Lower leg skin (tissue), 4 donors: ENCODE measurements around the gene SECISBP2. TPM values are rescaled to one million over a fixed set of nuclear protein-coding genes. Genes with fewer than 3 reads are reported as not detected.

Experiments used
- DNase-seq, 2 donors: peaks; one replicate each; pipeline ENCODE4 v3.0.0-alpha.2; 2019; ENCODE audit warnings: low spot score in 2 of 2
- H3K4me3 ChIP-seq: fragments of 200-600 bp; sonication (generic); 2 replicates; pipeline ENCODE4 v1.5.1; 2017; ENCODE audit warnings: mild to moderate bottlenecking, low read depth; ENCODE audit not compliant: poor library complexity, severe bottlenecking
- POLR2A ChIP-seq, 2 donors: fragments of 450-650 bp; IDR thresholded peaks; one replicate each; pipeline ENCODE4 v1.6.1; 2016 to 2017; ENCODE audit warnings: antibody characterized with exemption in 2 of 2, mild to moderate bottlenecking in 1 of 2, moderate library complexity in 1 of 2
- WGBS, 2 donors: methylation state at CpG; one replicate each; pipeline ENCODE4 v1.1.5; 2018; 5-methylcytosine and 5-hydroxymethylcytosine counted together
- intact Hi-C: fragments of 100-400 bp; cut with DNase I; formaldehyde crosslinking; loops from one replicate; pipeline ENCODE4 v1.15.0; 2023; ENCODE audit warnings: low total_unique reads
- total RNA-seq, 4 donors: library from RNA; depleted of rRNA; stranded (reverse); fragments of >200 nt; gene quantifications; one replicate each; pipeline ENCODE4 v1.1.0, GENCODE V29; 2016
- TF ChIP-seq, protein P1 (sequence below), 3 donors: fragments of 450-650 bp; IDR thresholded peaks; one replicate each; pipeline ENCODE4 v1.5.1; 2016; ENCODE audit warnings: antibody characterized with exemption in 3 of 3, mild to moderate bottlenecking in 3 of 3, moderate library complexity in 2 of 3

SECISBP2 gene
- total RNA-seq, 4 donors from 2014 or later = 38.3 to 67.3 (median 41.9) TPM

DNA sequence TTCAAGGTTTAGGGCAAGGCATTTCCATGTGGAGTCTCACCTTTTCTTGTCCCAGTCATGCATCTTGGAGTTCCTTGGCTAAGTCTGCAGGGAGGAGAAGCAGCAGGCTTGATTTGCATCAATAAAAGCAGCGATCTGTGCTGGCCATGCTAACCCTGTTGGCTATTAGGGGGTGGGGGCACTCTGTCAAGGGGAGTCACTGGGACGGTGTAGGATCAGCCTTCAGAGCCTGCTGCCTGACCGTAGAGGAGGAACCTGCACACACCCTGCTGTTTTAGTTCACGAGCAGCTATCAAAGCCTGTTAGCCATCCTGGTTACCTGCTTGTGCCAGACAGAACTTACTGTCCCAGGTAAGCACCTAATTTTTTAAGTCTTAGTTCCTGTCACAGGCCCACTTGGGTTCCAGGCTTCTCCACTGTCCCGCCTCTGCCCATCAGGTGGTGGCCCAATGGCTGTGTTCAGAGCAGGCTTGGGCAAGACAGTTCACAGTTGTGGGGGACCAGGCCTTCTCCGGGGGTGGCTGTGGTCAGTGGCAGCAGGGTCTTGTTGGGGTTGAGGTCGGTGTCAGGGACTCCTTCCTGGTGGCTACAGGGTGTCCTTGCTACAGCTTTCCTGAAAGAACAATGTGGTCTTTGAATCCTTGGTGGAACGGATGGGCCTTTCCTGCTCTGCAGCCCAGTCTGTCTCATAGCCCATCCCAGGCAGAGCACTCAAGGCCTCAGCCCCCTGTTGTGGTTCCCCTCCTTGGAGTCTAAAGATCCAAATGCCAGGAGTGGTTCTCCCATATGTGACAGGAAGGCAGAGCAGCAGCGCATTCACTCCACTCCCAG lies 43.7 kb downstream of the SECISBP2 start:
- 85 to 87% methylated on average over 9 of the region's 9 CpGs for WGBS, 2 donors

DNA sequence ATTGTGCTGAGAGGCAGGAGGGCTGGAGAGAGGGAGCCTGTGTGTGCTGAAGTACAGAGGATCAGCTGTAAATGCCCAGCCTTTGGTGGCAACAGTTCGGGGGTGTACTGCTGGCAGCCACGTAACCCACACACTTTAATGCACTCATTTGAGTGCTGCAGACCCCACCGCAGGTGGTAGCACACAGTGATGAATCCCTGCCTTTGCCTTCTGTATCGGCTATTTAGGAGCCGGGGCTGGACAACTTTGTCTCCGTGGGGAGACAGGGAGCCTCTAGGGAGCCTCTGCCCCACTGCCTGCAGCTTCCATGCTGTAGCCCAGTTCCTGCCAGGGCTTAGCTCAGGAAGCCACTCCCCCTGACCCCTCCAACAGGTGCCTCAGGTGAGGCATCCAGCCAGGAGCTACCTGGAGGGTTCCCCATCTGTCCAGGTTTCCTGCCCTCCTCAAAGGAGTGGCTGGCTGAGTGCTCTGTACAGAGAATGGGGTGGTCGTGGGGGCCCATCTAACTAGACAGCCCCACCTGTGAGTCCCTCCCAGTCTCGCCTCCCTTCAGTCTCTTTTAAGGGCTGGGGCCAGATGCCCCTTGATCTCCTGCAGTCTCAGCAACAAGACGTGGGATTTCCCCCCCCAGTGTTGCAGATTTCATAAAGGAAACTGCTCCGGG lies 44.5 kb downstream of the SECISBP2 start:
- TF ChIP-seq, protein P1, sequence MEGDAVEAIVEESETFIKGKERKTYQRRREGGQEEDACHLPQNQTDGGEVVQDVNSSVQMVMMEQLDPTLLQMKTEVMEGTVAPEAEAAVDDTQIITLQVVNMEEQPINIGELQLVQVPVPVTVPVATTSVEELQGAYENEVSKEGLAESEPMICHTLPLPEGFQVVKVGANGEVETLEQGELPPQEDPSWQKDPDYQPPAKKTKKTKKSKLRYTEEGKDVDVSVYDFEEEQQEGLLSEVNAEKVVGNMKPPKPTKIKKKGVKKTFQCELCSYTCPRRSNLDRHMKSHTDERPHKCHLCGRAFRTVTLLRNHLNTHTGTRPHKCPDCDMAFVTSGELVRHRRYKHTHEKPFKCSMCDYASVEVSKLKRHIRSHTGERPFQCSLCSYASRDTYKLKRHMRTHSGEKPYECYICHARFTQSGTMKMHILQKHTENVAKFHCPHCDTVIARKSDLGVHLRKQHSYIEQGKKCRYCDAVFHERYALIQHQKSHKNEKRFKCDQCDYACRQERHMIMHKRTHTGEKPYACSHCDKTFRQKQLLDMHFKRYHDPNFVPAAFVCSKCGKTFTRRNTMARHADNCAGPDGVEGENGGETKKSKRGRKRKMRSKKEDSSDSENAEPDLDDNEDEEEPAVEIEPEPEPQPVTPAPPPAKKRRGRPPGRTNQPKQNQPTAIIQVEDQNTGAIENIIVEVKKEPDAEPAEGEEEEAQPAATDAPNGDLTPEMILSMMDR (IDR thresholded peaks at IDR 0.05) = no peak
- no peak for TF ChIP-seq POLR2A (IDR thresholded peaks at IDR 0.05)
- H3K4me3 ChIP-seq = no peak overlapping the region
- DNase-seq = peak in 1 of 2 donors; percentile 78
- intact Hi-C loops = no loop called here
- 81 to 89% methylated on average over 10 of the region's 10 CpGs for WGBS, 2 donors

More for the DNA sequence above, 43.7 kb downstream of the SECISBP2 start:
- no peak overlapping the region for H3K4me3 ChIP-seq
- no peak for TF ChIP-seq POLR2A (IDR thresholded peaks at IDR 0.05)
- intact Hi-C loops = no loop called here
- DNase-seq = peak in 1 of 2 donors; percentile 72

DNA sequence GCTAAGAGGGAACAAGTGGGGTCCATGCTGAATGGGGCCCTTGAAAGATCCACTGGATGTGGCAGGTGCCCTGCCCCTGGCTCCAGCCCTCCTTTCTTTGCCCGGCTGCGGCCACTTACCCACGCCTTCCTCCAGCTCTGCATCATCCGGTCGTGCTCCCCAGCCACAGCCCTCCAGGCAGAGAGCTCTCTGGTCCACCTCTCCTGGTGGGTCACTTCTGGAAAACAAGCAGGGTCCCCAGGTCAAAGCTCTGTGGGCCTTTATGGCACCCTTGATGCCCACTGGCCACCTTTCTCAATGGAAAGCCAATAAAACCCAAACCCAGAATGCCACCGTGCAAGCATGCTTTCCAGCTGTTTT lies 45.0 kb downstream of the SECISBP2 start:
- intact Hi-C loops = no loop called here
- 89 to 94% methylated on average over 6 of the region's 6 CpGs for WGBS, 2 donors
- DNase-seq = no peak

DNA sequence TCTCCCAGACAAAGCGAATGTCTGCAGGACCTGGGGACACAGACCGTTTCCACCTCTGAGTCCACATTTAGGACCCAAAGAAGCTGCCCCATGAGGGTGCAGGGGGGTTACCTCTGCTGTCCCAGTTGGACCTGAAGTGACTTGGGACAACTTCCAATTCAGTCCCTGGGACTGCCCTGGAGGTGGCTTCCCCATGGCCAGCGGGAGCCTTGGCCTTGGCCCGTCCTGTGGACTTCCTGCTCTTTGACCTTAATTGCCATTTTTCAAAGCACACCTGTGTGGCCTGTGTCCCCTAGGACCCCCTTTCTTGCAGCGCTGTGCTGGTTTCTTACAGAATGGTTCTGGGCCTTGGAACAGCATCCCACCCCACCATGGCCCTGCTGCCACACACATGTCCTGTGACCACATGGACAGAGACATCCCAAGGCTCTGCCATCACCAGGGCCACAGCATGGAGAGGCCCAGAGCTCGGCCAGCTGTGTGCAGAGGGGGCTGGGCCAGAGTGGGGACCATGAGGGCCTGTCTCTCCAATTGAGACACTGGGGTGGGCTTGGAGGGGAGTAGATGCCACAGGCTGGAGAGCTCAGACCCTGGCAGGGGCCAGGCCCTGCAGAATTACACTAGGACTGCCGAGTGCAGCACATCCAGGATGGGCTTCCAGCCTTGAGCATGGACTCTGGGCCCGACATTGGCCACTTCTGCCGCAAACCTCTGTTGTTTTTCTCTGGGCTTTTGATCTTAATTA lies 45.8 kb downstream of the SECISBP2 start:
- 79 to 85% methylated on average over 8 of the region's 9 CpGs for WGBS, 2 donors
- peak in 1 of 2 donors; percentile 80 for DNase-seq
- no peak for TF ChIP-seq POLR2A (IDR thresholded peaks at IDR 0.05)
- TF ChIP-seq, protein P1 (IDR thresholded peaks at IDR 0.05) = no peak
- intact Hi-C loops = no loop called here
- no peak overlapping the region for H3K4me3 ChIP-seq

More for the DNA sequence above, 45.0 kb downstream of the SECISBP2 start:
- TF ChIP-seq, protein P1 (IDR thresholded peaks at IDR 0.05) = no peak
- TF ChIP-seq POLR2A (IDR thresholded peaks at IDR 0.05) = no peak
- no peak overlapping the region for H3K4me3 ChIP-seq

DNA sequence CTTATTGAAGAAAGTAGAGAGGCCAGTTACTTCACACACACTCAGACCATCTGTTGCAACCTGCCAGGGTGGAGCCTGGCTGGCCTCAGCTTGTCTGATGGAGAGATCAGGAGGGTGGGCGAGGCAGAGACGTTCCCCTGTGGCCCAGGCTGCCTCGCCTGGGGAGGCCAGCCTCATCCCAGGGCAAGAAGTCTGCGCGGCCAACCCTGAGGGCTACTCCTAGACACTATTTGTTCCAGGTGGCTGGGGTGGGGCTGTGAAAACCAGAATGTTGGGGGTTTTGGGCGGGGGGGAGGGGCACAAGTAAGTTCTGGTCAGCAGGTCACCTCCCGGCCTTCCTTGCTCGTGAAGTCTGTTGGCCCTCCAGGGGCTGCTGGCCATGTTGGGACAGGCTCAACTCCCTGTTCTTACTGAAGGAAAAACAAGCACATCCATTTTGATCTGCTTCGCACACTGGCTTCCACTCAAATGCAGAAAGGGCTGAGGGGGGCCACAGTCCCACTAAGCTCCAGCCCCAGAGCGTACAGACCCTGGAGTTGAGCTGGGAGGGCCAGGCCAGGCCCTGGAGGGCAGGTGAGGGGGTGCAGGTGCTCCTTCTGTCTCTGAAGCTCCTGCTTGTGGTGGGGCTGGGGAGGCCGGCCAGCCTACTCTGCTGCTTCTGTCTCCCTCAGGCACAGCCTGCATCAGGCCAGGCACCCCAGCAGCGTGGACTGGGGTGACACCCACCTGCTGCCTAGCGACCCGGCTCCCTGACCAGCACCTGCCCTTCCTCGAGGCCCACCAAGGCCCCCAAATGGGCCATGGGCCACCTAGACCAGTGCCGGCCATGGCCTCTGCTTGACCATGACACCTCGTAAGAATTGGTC lies 46.6 kb downstream of the SECISBP2 start:
- TF ChIP-seq, protein P1 (IDR thresholded peaks at IDR 0.05) = no peak
- TF ChIP-seq POLR2A (IDR thresholded peaks at IDR 0.05) = no peak
- WGBS, 2 donors = 67 to 69% methylated on average over 15 to 17 of the region's 17 CpGs
- H3K4me3 ChIP-seq = no peak overlapping the region
- DNase-seq = no peak
- intact Hi-C loops = no loop called here
